CD4-positive, alpha-beta T cell (primary cell): ENCODE data around the gene CLSTN2. TPM values are rescaled to one million over a fixed set of nuclear protein-coding genes. Genes with fewer than 3 reads are reported as not detected.

ENCODE experiments used
- ATAC-seq: fragments of 200-7000 bp; cut with Tn5 transposase; one replicate; pipeline ENCODE4 v1.10.0; 2022; ENCODE audit warnings: mild to moderate bottlenecking; ENCODE audit not compliant: poor library complexity
- CTCF ChIA-PET: fragments of 350-600 bp; sonication (Branson Sonifier 250); formaldehyde crosslinking; loops from one replicate; lab custom pipeline; 2021; ENCODE audit warnings: antibody characterized with exemption, inconsistent platforms; lab: Charles Lee
- POLR2A ChIA-PET: fragments of 350-600 bp; sonication (Branson Sonifier 250); formaldehyde crosslinking; loops from one replicate; lab custom pipeline; 2021; ENCODE audit warnings: antibody characterized with exemption, inconsistent platforms; lab: Charles Lee
- DNase-seq, 14 experiments: peaks; one replicate each; pipeline ENCODE4 v3.0.0-alpha.2; 2013 to 2020; ENCODE audit warnings: mixed read lengths in 2 of 14
- H3K27ac ChIP-seq, 2 donors: one replicate each; pipeline versions ENCODE4 v1.5.1 to v1.7.0; 2013; ENCODE audit warnings: low read length in 2 of 2, low read depth in 1 of 2, mild to moderate bottlenecking in 1 of 2
- H3K27me3 ChIP-seq, 2 experiments: 1 replicate in 1 of 2; 2 replicates in 1 of 2; pipeline versions ENCODE4 v1.6.1 to v1.7.0; 2013; ENCODE audit warnings: low read length in 2 of 2, control low read depth in 1 of 2, mild to moderate bottlenecking in 1 of 2, moderate library complexity in 1 of 2; ENCODE audit not compliant: insufficient read depth in 2 of 2, control insufficient read depth in 1 of 2
- H3K36me3 ChIP-seq: one replicate; pipeline ENCODE4 v1.6.1; 2013; ENCODE audit warnings: low read length, control low read depth; ENCODE audit not compliant: insufficient read depth
- H3K4me1 ChIP-seq: one replicate; pipeline ENCODE4 v1.6.1; 2013; ENCODE audit warnings: low read length, control low read depth; ENCODE audit not compliant: insufficient read depth
- H3K4me3 ChIP-seq: one replicate; pipeline ENCODE4 v1.5.1; 2013; ENCODE audit warnings: mild to moderate bottlenecking, low read length, moderate library complexity
- H3K9me3 ChIP-seq, 2 experiments: 1 replicate in 1 of 2; 2 replicates in 1 of 2; pipeline versions ENCODE4 v1.6.1 to v1.7.0; 2013; ENCODE audit warnings: low read length in 2 of 2, mild to moderate bottlenecking in 2 of 2, control low read depth in 1 of 2, moderate library complexity in 1 of 2; ENCODE audit not compliant: control insufficient read depth in 1 of 2, insufficient read depth in 1 of 2
- H3K27ac Mint-ChIP-seq: one replicate; pipeline ENCODE4 v1.8.0; 2020; ENCODE audit warnings: mixed read lengths
- H3K27me3 Mint-ChIP-seq: one replicate; pipeline ENCODE4 v1.8.0; 2021; ENCODE audit warnings: mixed read lengths
- H3K36me3 Mint-ChIP-seq: one replicate; pipeline ENCODE4 v1.8.0; 2021; ENCODE audit warnings: low read depth, mixed read lengths
- H3K4me1 Mint-ChIP-seq: one replicate; pipeline ENCODE4 v1.8.0; 2021; ENCODE audit warnings: low read depth, mixed read lengths
- H3K4me3 Mint-ChIP-seq: one replicate; pipeline ENCODE4 v1.8.0; 2020; ENCODE audit warnings: mild to moderate bottlenecking, mixed read lengths
- H3K9me3 Mint-ChIP-seq: one replicate; pipeline ENCODE4 v1.8.0; 2020; ENCODE audit warnings: mixed read lengths
- CTCF ChIP-seq: fragments of 200-600 bp; IDR thresholded peaks from one replicate; pipeline ENCODE4 v1.8.0; 2022; ENCODE audit warnings: antibody characterized with exemption, mild to moderate bottlenecking
- intact Hi-C, 2 experiments: fragments of 100-400 bp; cut with DNase I in 1 of 2; cut with micrococcal nuclease in 1 of 2; formaldehyde crosslinking; loops; one replicate each; pipeline versions ENCODE4 v1.15.1 to v1.9.0; 2023 to 2025; cut with DNase I, micrococcal nuclease
- total RNA-seq, 174 experiments: library from RNA in 2 of 174; stranded (reverse) in 2 of 174; gene quantifications; one replicate each; pipeline ENCODE4 v1.2.3 and lab custom pipeline; 2021 to 2026

CLSTN2 gene
- total RNA-seq, 2 experiments from 2014 or later, result not detected

- ChIA-PET POLR2A (no interaction called here), CTCF (no interaction called here)
- Histone ChIP-seq H3K27me3 (no peaks in the 10 kb centered on the region), H3K27ac (no peak overlapping the region), H3K9me3 (no peaks in the 10 kb centered on the region), H3K4me1 (no peaks in the 10 kb centered on the region), H3K36me3 (no peaks in the 10 kb centered on the region), H3K4me3 (no peak overlapping the region)
- Mint-ChIP-seq H3K4me3 (no peak overlapping the region), H3K27ac (no peak overlapping the region), H3K27me3 (peaks cover 7% of the 10 kb centered on the region), H3K9me3 (no peaks in the 10 kb centered on the region), H3K36me3 (no peaks in the 10 kb centered on the region), H3K4me1 (no peaks in the 10 kb centered on the region)
- ATAC-seq (no peak), DNase-seq (no peak)
- intact Hi-C loops, result no loop called here
- no peak for TF ChIP-seq CTCF
These were observed 493.4 kb downstream of the CLSTN2 start for GRCh38 chr3:140428380-140428779.

- ChIA-PET POLR2A (no interaction called here), CTCF (no interaction called here)
- Mint-ChIP-seq H3K4me3 (no peak overlapping the region), H3K4me1 (no peaks in the 10 kb centered on the region), H3K27me3 (peaks cover 7% of the 10 kb centered on the region), H3K27ac (no peak overlapping the region), H3K36me3 (no peaks in the 10 kb centered on the region), H3K9me3 (no peaks in the 10 kb centered on the region)
- DNase-seq (no peak), ATAC-seq (no peak)
- Histone ChIP-seq H3K9me3 (peaks cover 0 to 7% of the 10 kb centered on the region in 2 experiments), H3K27me3 (no peaks in the 10 kb centered on the region), H3K4me1 (no peaks in the 10 kb centered on the region), H3K4me3 (no peak overlapping the region), H3K27ac (no peak overlapping the region), H3K36me3 (no peaks in the 10 kb centered on the region)
- no peak for TF ChIP-seq CTCF
- intact Hi-C loops, result no loop called here
These were observed 494.8 kb downstream of the CLSTN2 start for GRCh38 chr3:140429791-140430190.

GRCh38 chr3:140430494-140430893 is 495.5 kb downstream of the CLSTN2 start:
- ATAC-seq (no peak), DNase-seq (no peak)
- Mint-ChIP-seq H3K27ac (no peak overlapping the region), H3K36me3 (no peaks in the 10 kb centered on the region), H3K9me3 (no peaks in the 10 kb centered on the region), H3K4me3 (no peak overlapping the region), H3K27me3 (peaks cover 7% of the 10 kb centered on the region), H3K4me1 (no peaks in the 10 kb centered on the region)
- no peak for TF ChIP-seq CTCF
- Histone ChIP-seq H3K4me1 (no peaks in the 10 kb centered on the region), H3K27me3 (no peaks in the 10 kb centered on the region), H3K9me3 (peaks cover 0 to 7% of the 10 kb centered on the region in 2 experiments), H3K36me3 (no peaks in the 10 kb centered on the region), H3K4me3 (no peak overlapping the region), H3K27ac (no peak overlapping the region)
- POLR2A ChIA-PET, result no interaction called here
- intact Hi-C loops, result no loop called here
- CTCF ChIA-PET, result no interaction called here
